GM18505 (cell line): ENCODE results near the gene NKX2-2.

Experiments
- ATAC-seq: cut with Tn5 transposase; IDR thresholded peaks from one replicate; pipeline ENCODE4 v1.9.1; 2021; ENCODE audit not compliant: unreplicated experiment
- POLR2A ChIP-seq: IDR thresholded peaks from 4 replicates; pipeline ENCODE4 v1.6.1; 2011; ENCODE audit warnings: borderline replicate concordance; ENCODE audit not compliant: insufficient read depth, insufficient read length; ENCODE audit errors: extremely low read depth

NKX2-2 gene

DNA sequence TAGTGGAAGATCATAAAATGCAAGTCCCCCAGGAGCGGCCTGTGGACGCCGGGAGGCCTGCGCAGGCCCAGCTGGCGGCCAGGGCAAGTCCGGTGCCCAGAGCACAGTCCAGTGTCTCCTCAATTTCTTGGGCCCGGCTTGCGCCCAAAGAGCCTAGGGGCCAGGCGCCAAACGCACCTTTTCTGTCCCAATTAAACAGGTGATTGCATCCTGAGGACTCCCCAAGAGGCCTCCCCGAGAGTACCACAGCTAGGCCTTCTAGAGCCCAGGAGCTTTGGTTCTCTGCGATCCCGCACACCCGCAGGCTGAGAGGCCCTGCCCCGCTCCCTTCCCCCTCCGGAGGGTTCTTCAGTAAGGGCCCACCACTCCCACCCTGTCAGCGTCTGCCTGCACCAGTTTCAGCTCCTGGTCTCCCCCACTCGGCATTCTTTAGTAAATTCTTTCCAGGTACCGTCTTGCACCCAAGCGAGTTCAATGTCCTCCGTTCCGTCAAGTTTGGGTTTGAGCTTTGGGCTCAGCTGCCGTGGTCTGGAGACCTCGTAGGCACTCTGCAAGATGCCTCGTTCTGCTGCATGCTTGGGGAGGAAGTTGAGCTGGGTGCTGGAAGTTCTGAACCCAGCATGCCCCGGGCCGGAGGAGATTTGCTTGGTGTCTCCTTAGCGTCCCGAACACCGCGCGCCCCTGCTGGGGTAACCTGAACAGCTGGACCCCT is 3.9 kb upstream of the NKX2-2 start:
- TF ChIP-seq POLR2A = no peak

DNA sequence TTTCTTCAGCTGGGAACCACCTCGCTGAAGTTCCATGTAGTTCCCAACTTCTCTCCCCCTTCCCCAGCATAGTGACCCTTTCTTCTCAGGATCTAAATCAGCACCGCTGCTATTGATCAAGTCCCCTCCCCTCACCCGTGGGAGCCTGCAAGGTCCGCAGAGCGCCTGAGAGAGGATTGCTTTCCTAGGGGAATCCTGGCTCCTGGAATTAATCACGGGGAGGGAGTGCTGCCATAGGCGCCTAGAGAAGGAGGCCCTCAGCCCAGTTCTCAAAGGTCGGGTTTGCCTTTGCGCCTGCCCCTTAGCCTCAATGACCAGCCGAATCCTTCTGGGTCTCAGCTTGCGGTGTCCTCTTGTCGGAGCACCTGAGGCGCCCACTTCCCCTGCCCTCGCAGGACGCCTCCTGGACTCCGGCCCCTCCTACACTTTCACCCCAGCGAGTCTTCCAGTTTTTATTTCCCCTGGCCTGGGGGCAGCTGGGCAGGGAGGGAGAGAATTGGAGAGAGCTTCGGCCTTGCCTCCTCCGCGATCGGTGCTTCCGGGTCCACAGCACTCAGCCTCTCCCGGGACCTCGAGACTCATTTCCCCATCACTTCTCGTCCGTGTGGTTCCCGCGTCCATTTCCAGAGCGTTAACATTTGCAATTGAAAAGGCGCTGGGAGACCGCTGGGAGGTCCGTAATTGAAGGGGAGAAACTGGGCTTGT is 3.1 kb upstream of the NKX2-2 start:
- no peak for TF ChIP-seq POLR2A
- ATAC-seq = no peak

More for the DNA sequence above, 3.9 kb upstream of the NKX2-2 start:
- ATAC-seq = no peak

GRCh38 chr20:21516180-21516567 is 2.3 kb upstream of the NKX2-2 start:
- no peak for TF ChIP-seq POLR2A

GRCh38 chr20:21515300-21516179 is 1.7 kb upstream of the NKX2-2 start:
- TF ChIP-seq POLR2A = no peak
- ATAC-seq = no peak

More at GRCh38 chr20:21516180-21516567, 2.3 kb upstream of the NKX2-2 start:
- ATAC-seq = no peak

GRCh38 chr20:21514553-21515251 is 838 bp upstream of the NKX2-2 start:
- no peak for ATAC-seq
- no peak for TF ChIP-seq POLR2A

- ATAC-seq = no peak
- TF ChIP-seq POLR2A = no peak
Observed at GRCh38 chr20:21513181-21513663, 642 bp downstream of the NKX2-2 start.

GRCh38 chr20:21512634-21513180 is 1.2 kb downstream of the NKX2-2 start:
- no peak for ATAC-seq
- no peak for TF ChIP-seq POLR2A

DNA sequence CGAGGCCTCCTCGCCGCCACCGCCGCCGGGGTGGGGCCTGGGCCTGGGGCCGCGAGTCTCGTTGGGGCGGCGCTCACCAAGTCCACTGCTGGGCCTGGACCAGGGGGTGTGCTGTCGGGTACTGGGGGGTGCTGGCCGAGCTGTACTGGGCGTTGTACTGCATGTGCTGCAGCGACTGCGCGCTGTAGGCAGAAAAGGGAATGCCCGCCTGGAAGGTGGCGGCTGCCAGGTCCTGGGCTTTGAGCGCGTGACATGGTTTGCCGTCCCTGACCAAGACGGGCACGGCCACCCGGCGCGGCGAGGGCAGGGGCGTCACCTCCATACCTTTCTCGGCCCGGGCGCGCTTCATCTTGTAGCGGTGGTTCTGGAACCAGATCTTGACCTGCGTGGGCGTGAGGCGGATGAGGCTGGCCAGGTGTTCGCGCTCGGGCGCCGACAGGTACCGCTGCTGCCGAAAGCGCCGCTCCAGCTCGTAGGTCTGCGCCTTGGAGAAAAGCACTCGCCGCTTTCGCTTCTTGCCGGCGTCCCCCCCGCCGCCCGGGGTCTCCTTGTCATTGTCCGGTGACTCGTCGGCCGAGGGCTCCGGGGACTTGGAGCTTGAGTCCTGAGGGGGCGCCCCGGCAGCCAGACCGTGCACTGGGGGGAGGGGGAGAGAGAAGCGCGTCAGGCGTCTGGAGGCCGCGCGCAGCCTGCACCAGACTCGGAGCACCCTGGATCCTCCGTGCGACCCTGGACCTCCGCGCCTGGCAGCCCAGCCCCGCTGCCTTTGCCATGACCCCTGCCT is 1.8 kb downstream of the NKX2-2 start:
- no peak for ATAC-seq
- no peak for TF ChIP-seq POLR2A

DNA sequence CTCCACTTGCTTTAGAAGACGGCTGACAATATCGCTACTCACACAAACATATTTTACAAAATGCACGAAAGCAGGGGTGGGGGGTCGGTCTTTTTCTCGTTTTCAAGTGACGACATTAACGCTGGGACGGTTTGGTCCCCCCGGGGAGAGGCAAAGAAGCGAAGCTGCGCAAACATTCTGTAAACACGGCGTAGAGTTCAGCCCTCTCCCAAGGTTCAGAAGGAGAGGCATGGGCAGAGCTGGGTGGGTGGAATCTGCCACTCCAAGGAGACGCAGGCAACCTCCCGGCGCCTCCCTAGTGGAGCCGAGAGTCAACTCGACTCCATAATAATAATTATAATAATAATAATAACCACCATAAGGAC is 2.4 kb downstream of the NKX2-2 start:
- no peak for ATAC-seq

GRCh38 chr20:21510414-21511384 is 3.2 kb downstream of the NKX2-2 start:
- no peak for ATAC-seq
- TF ChIP-seq POLR2A = no peak

More for the DNA sequence above, 2.4 kb downstream of the NKX2-2 start:
- TF ChIP-seq POLR2A = no peak
